GM19468 (cell line): ENCODE measurements around the gene LRP11.
"Not testable (repeated sequence)": the region's sequence is repeated elsewhere in the genome, so short reads cannot be mapped to it uniquely, and the experiment has no call there.

Source experiments
- ATAC-seq: cut with Tn5 transposase; IDR thresholded peaks from one replicate; pipeline ENCODE4 v1.9.1; 2021; ENCODE audit warnings: mild to moderate bottlenecking, moderate library complexity, moderate number of reproducible peaks; ENCODE audit not compliant: unreplicated experiment; ENCODE audit errors: extremely low read depth

Gene LRP11, protein sequence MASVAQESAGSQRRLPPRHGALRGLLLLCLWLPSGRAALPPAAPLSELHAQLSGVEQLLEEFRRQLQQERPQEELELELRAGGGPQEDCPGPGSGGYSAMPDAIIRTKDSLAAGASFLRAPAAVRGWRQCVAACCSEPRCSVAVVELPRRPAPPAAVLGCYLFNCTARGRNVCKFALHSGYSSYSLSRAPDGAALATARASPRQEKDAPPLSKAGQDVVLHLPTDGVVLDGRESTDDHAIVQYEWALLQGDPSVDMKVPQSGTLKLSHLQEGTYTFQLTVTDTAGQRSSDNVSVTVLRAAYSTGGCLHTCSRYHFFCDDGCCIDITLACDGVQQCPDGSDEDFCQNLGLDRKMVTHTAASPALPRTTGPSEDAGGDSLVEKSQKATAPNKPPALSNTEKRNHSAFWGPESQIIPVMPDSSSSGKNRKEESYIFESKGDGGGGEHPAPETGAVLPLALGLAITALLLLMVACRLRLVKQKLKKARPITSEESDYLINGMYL

GRCh38 chr6:149863698-149864577, at the start of gene LRP11:
Gene LRP11 (minus strand): TSS chr6:149864359. CDS start chr6:149864020, 339 bp downstream.
- no peak for ATAC-seq

DNA sequence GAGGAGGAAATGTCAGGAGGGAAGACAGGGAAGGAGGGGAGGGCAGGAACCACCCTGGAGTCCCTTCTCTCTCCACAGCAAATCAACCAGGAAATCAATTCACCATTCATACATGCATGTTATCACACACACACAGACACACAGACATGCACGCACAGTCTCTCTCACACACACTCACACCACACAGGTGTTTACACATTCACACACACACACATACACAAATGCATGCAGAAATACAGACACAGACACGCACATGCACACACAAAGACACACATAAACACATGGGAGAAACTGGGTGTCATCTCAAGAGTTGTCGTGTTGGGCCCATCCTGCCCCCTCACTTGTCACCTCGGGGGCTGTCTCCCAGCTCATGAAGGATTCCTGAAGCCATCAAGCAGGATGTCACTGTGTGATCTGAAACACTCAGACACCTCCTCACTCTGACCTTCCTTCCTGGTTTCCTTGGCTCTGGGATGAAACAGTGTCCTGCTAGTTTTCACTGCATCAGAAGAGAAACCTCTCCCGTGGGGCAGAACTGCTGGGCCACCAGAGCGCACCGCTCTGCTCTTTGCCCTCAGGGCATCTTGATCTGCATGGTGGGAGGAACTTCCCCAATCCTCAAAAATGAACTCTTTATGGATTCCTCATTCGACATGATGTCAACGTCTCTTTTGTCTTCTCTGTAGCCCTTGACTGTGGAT, 49.5 kb upstream of the LRP11 start:
- ATAC-seq, result no peak

DNA sequence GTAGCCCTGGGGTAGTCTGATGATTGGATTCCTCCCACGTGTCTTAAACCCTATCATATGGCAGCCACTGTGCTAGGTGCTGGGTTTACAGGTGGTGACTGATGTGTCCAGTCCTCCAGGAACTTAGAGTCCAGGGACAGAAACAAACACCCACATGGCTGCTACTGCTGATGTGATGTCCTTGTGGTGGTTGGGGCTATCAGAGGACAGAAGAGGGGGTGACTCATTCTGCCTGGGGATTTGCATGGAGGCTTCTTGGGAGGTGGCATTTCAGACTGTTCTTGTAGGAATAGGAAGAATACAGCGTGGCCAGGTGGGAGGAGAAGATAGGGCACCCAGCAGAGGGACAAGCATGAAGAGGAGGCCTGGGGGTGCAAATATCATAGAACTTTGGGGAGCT, 48.9 kb upstream of the LRP11 start:
- no peak for ATAC-seq

GRCh38 chr6:149912680-149913079, 48.5 kb upstream of the LRP11 start:
- ATAC-seq, result not testable (repeated sequence)

GRCh38 chr6:149910721-149911151, 46.6 kb upstream of the LRP11 start:
- no peak for ATAC-seq

- ATAC-seq, result no peak
Measured at GRCh38 chr6:149909701-149910470, 45.7 kb upstream of the LRP11 start.

DNA sequence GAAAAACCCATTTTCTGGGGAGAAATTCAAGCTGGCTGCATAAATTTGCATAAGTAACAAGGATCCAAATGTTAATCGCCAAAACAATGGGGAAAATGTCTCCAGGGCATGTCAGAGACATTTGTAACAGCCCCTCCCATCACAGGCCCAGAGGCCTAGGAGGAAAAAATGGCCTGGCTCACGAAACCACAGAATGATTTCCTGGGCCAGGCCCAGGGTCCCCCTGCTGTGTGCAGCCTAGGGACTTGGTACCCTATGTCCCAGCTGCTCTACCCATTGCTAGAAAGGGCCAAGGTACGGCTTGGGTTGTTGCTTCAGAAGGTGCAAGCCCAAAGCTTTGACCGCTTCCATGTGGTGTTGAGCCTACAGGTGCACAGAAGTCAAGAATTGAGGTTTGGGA, 44.3 kb upstream of the LRP11 start:
- ATAC-seq, result not testable (repeated sequence)

DNA sequence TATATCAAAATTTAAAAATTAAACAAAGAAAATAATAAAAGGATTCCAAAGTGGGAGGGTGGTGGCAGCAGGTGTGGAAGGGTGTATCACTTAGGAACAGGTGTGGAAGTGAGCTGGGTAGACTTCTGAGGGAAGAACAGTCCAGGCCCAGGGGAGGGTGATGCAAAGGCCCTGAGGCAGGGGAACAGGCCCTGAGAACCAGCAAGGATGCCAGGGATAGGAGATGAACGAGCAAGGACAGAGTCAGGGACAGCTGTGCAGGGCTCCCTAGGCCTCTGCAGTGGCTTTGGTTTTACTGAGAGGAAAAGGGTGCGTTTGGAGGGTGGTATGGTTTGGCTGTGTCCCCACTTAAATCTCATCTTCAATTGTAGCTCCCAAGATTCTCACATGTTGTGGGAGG, 43.2 kb upstream of the LRP11 start:
- ATAC-seq, result no peak

- no peak for ATAC-seq
Measured at GRCh38 chr6:149906405-149906804, 42.2 kb upstream of the LRP11 start.

DNA sequence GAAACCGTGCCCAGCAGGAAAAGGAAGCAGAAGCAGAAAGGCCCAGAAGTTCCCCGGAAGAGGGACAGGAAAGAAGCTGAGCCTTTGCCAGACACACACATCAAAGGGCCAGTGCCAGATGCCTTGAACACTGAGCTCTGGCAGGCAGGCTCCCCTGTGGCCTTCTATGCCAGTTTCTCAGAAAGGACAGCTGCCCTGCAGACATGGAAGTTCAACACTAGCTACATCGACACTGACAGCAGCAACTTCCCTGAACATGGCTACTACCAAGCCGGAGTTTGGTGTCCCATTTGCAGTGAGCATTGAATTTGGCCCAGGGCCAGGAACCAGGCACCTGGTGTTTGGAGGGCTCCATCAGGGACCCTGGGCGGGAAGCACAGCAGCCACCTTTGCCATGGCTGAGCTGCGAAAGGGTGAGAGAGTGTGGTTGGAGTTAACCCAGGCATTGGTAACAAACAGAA, 41.8 kb upstream of the LRP11 start:
- ATAC-seq, result no peak

DNA sequence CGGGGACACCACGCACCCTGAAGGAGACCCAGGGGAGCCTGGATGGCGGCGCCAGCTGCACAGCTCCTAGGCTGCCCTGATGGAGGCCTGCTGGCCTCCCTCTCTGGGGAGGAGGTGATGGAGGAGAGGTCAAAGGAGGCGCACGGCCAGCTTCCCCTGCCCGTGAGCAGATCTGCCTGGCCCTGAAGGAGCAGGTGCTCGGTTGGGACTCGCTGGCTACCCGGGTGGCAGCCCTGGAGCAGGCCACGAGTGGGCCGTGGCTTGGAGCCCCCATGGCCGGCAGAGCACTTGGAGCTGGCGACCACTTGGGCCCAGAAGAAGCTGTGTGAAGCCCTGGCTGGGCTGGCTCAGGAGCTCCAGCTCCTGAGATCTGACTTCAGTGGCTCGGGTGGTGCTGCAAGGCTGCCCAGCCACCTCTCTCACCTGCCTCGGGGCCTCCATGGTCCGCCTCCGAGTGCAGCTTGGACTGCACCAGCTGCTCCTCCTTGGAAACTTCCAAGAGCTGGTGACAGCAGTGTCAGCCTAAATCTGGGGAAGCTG, 41.3 kb upstream of the LRP11 start:
- ATAC-seq, result no peak

GRCh38 chr6:149904661-149905370, 40.7 kb upstream of the LRP11 start:
- ATAC-seq, result no peak

- no peak for ATAC-seq
Measured at GRCh38 chr6:149903938-149904611, 39.9 kb upstream of the LRP11 start.

DNA sequence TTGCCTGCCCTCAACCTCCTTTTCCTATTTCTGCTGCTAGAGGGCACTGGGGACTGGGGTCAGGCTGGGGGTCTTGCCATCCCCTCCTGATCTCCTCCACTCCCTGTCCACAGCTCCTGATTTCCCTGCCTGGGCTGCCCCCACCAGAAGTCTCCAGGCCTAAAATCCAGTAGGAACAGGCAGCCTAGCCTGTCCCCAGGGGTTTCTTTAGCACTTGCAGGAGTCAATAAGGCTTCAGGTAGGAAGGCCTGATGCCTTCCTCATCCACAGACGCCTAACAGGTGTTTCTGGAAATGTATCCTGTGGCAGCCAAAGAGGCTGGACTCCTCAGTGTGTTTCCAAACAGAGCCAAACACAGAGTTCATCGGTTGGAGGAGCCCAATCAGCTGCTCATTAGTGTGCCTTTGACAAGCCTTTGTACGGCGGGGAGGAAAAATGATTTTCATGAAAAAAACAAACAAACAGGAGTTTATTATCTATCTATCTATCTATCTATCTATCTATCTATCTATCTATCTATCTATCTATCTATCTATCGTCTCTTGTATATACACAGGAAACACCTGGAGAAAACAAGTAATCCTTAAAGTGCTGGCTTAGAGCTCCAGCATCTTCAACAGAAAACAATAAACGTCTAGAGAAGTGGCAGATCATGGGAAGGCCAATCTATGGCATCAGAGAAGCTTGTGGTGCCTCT, 37.4 kb upstream of the LRP11 start:
- no peak for ATAC-seq

DNA sequence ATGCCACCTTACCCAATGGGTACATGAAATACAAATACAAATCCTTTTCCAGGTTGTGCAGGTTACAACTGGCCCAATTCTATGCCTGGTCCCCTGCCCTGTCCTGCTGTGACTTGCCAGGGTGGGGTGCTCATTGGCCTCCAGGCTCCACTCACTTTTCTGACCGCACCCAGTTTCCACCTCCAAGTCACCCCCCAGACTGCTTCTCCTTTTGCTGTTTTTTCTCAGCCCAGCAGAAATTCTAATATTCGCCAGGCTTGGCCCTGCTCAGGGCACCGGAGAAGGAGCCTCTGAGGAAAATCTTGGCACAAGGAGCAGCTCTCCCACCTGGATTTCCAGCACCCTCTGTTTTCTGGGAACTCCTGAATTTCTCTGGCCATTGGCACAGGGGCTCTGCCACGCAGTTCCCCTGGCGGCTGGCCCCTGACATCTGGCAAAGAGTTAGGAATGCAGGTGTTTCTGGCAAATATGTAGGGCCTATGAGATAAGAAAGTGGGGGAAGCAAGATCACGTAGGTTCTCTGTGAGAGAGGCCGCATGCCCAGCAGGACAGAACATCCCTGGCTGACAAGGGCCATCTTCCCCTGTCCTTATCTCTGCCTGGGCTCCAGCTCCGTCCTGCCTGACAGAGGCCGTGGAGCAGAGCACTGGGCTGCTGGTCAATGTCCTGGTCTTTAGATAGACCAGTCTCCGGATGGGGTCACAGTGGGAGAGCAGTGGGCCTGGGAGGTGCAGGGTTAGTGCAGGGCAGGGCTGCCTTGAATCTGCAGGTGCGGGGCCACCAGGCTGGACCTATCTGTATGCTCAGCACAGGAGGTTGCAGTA, 36.7 kb upstream of the LRP11 start:
- no peak for ATAC-seq

DNA sequence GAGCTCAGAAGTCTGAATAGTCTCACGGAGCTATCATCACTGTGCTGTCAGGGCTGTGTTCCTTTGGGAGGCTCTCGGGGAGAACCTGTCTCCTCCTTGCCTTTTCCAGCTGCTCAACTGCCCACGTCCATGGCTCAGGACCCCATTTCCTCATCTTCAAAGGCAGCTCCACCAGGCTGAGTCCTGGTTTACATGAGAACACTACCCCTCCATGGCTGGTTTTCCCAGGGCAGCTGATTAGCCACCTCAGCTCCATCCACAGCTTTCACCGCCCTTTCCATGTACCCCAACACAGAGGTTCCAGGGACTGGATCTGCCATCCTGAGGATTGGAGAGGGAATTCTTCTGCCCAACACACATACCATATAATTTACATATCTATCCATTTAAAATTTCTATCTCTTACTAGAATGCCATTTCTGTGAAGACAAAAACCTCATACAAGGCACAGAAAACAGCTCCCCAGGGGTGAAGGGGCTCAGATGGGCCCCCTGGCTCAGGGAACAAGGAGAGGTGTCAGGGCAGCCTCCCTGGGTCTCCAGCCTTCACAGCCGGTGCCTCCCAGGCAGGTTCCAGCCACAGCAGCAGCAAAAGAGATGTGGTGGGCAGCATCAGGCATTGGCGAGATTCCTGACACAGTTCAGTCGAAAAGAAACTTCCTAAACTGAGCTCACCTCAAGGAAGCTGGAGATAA, 35.9 kb upstream of the LRP11 start:
- ATAC-seq, result no peak
